ENCODE measurements around the gene CAMTA1. TPM values are rescaled to one million over a fixed set of nuclear protein-coding genes. Genes with fewer than 3 reads are reported as not detected.

Gene CAMTA1
- polyA plus RNA-seq, 1 donor (not counting 4 experiments of a cell fraction or from before 2014, with no cell fraction given) = 51.4 TPM

- H3K4me2 ChIP-seq (ENCODE audit: control insufficient read depth, extremely low read depth, insufficient read depth, low read depth, low read length) = no peak overlapping the region
- no peaks in the 10 kb centered on the region for H3K4me1 ChIP-seq (ENCODE audit: control insufficient read depth, extremely low read depth, insufficient read depth, low read length)
- no peaks in the 10 kb centered on the region for H4K20me1 ChIP-seq (ENCODE audit: control insufficient read depth, extremely low read depth, insufficient read depth, low read length)
- TF ChIP-seq CTCF (optimal IDR thresholded peaks at IDR 0.05 in 1 of 3, IDR thresholded peaks at IDR 0.05 in 1 of 3, conservative IDR thresholded peaks at IDR 0.05 in 1 of 3; ENCODE audit: extremely low read depth in 1 of 3, insufficient read depth in 2 of 3, low read length in 3 of 3) = no peak
- no peak for TF ChIP-seq EZH2 (IDR thresholded peaks at IDR 0.05; ENCODE audit: low read length)
- DNase-seq (ENCODE audit: low read depth, low spot score) = no peak
- H3K27me3 ChIP-seq (ENCODE audit: control insufficient read depth, extremely low read depth, insufficient read depth, low read length) = peaks cover 9% of the 10 kb centered on the region
- no peak overlapping the region for H3K27ac ChIP-seq (ENCODE audit: control insufficient read depth, insufficient read depth, low read length)
- H3K9me3 ChIP-seq (ENCODE audit: control insufficient read depth, low read depth, low read length) = no peaks in the 10 kb centered on the region
- no peaks in the 10 kb centered on the region for H3K36me3 ChIP-seq (ENCODE audit: control insufficient read depth in 2 of 2, extremely low read depth in 1 of 2, insufficient read depth in 2 of 2, low read length in 2 of 2)
- no peak for FAIRE-seq
- dilution Hi-C loops (cut with MboI; ENCODE audit: extremely low pct_ligation_motif_present, low sequenced_read_pairs) = no loop called here
- no peak overlapping the region for H3K4me3 ChIP-seq (ENCODE audit: control insufficient read depth in 2 of 3, extremely low read depth in 1 of 3, insufficient read depth in 2 of 3, low read depth in 1 of 3, low read length in 3 of 3)
- H2AFZ ChIP-seq (ENCODE audit: control insufficient read depth, low read length) = no peak overlapping the region
- no peaks in the 10 kb centered on the region for H3K79me2 ChIP-seq (ENCODE audit: control insufficient read depth, insufficient read depth, low read length)
- no peaks in the 10 kb centered on the region for H3K9me1 ChIP-seq (ENCODE audit: control insufficient read depth, extremely low read depth, insufficient read depth, low read length)
- no peak overlapping the region for H3K9ac ChIP-seq (ENCODE audit: control insufficient read depth, extremely low read depth, insufficient read depth, low read length)
These were observed 193.9 kb downstream of the CAMTA1 start for GRCh38 chr1:6979003-6979613.

- FAIRE-seq (no peak), DNase-seq (ENCODE audit: low read depth, low spot score) (no peak)
- Histone ChIP-seq H4K20me1 (ENCODE audit: control insufficient read depth, extremely low read depth, insufficient read depth, low read length) (no peaks in the 10 kb centered on the region), H3K4me2 (ENCODE audit: control insufficient read depth, extremely low read depth, insufficient read depth, low read depth, low read length) (no peak overlapping the region), H3K9me1 (ENCODE audit: control insufficient read depth, extremely low read depth, insufficient read depth, low read length) (no peaks in the 10 kb centered on the region), H3K9me3 (ENCODE audit: control insufficient read depth, low read depth, low read length) (no peaks in the 10 kb centered on the region), H3K36me3 (ENCODE audit: control insufficient read depth in 2 of 2, extremely low read depth in 1 of 2, insufficient read depth in 2 of 2, low read length in 2 of 2) (no peaks in the 10 kb centered on the region), H3K4me1 (ENCODE audit: control insufficient read depth, extremely low read depth, insufficient read depth, low read length) (no peaks in the 10 kb centered on the region), H3K27ac (ENCODE audit: control insufficient read depth, insufficient read depth, low read length) (no peak overlapping the region), H3K9ac (ENCODE audit: control insufficient read depth, extremely low read depth, insufficient read depth, low read length) (no peak overlapping the region), H2AFZ (ENCODE audit: control insufficient read depth, low read length) (no peak overlapping the region), H3K4me3 (ENCODE audit: control insufficient read depth in 2 of 3, extremely low read depth in 1 of 3, insufficient read depth in 2 of 3, low read depth in 1 of 3, low read length in 3 of 3) (no peak overlapping the region), H3K79me2 (ENCODE audit: control insufficient read depth, insufficient read depth, low read length) (no peaks in the 10 kb centered on the region), H3K27me3 (ENCODE audit: control insufficient read depth, extremely low read depth, insufficient read depth, low read length) (peaks cover 8% of the 10 kb centered on the region)
- dilution Hi-C loops (cut with MboI; ENCODE audit: extremely low pct_ligation_motif_present, low sequenced_read_pairs) = no loop called here
- TF ChIP-seq EZH2 (IDR thresholded peaks at IDR 0.05; ENCODE audit: low read length) (no peak), CTCF (optimal IDR thresholded peaks at IDR 0.05 in 1 of 3, IDR thresholded peaks at IDR 0.05 in 1 of 3, conservative IDR thresholded peaks at IDR 0.05 in 1 of 3; ENCODE audit: extremely low read depth in 1 of 3, insufficient read depth in 2 of 3, low read length in 3 of 3) (no peak)
These were observed 196.3 kb downstream of the CAMTA1 start for GRCh38 chr1:6981595-6981994.

Data from keratinocyte (primary cell).